GM03348 (cell line): Measurements from ENCODE around the gene MRPS25.
A peak's percentile ranks its signal among the peaks of the same experiment; 100 is the strongest.

Experiments
- DNase-seq: peaks from one replicate; pipeline ENCODE4 v3.0.0; 2012; ENCODE audit warnings: low spot score

The MRPS25 gene

DNA sequence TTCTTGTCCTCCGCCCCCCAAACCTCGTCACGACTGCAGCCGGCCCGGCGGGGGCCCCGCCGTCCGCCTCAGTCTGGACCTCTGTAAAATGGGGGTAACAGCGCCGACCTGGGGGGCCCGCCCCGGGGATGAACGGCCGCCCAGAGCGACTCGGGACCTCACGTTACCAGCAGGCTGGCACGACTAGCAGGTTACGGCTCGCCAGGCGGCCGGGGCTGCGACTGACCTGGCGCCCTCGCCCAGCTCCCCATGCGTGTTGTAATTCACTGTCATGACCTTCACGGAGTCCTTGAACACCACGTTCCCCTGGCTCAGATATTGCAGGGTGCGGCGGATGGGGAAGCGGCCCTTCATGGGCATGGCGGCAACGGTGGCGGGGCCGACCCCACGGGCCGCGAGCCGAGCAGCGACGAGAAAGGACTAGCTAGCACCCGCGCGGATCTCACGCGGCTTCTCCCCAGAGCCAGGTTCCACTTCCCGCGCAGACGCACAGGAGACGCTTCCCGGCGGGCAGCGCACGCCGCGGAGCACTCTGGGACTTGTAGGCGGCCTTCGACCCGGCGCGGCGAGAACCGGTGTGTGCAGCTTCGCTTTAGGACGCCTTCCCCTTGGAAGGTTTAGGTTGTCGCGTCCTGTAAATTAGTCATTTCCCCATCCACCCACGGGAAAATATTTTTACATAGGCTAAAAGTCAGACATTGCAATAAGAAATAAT, at the start of gene MRPS25:
TSS of gene MRPS25 (minus strand) at position 481 of the 715 bp plus-strand sequence. CDS start at position 360, 121 bp downstream.
- DNase-seq = peak; percentile 98

DNA sequence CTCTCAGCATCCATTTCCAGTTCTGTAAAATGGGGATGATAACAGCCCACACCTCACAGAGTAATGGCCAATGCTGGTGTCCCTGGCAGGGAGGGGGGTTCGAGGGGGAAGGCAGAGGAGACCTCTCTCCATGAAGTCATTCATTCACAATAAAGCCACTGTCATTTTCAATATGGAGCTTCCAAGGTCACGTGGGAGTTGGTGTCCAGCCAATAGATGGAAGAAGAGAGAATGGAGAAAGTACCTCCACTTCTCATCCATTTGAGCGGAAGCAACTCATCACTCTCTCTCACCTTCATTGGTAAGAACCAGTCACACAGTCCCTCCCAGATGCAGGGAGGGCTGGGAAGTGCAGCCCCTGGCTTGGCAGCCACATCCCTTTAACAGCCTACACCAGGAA, 48.8 kb upstream of the MRPS25 start:
- no peak for DNase-seq

DNA sequence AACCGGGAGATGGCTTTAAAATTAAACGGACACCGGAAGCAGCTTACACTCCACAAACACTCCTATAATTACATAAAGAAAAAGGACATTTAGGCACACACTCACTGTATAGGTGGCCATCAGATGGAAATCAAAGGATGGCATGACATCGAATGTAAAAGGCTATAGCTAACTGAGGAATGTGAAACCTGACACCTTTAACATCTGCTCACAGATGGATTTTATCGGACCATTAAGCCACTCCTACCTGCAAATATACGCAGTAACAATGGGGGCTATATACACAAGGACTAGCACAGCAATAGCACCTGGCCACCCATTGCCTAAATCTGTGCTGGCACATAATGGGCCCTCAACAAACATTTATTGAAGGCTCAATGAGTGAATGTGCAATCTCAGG, 48.4 kb upstream of the MRPS25 start:
- DNase-seq = no peak

DNA sequence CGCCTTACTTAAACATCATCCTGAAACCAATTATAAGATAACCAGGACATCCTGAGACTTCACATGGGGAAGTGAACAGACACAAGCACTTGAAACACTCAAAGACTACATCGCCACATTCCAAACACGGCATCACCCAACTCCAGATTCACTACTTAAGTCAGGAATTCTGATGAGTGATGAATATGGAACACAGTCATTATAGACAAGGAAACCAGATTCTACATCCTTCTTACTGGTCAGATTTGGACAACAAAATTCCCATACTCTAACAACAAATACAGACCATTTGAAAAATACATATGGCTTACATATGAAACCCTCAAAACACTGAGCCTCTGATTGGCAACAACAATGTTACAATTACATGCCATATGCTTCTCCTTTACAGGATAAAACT, 46.9 kb upstream of the MRPS25 start:
- DNase-seq = no peak

DNA sequence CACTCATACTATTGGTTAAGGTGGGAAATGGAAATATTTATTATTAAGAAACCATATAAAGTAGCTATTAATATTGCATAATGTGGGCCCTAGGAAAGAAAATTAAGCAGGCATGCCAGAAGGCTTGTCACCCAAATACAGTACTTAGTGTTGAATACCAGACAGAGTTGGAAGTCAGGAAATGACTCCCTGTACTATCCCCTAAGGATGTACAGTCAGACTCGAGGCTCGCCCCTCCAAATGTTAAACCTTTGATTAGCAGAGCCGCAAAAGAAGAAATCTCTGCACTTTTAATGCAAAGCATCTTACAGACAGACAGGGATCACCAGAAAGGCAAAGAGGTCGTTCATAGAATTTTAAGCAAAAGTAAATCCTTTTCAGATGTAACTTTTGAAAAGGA, 45.1 kb upstream of the MRPS25 start:
- peak; percentile 19 for DNase-seq

DNA sequence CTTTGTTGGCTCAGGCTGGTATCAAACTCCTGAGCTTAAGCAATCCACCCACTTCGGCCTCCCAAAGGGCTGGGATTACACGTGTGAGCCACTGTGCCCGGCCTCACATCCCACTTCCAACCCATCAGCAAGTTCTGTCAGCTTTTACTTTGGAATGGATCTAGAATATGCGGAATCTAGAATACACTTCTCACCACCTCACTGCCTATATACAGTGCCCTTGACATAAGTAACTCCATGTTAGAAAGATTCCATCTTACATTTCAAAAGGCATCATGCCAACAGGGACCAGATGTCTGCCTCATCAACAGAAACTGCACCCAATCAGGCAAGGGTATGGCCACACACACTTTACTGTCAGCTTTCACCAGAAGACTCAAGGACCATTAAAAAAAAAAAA, 43.8 kb upstream of the MRPS25 start:
- DNase-seq = no peak

DNA sequence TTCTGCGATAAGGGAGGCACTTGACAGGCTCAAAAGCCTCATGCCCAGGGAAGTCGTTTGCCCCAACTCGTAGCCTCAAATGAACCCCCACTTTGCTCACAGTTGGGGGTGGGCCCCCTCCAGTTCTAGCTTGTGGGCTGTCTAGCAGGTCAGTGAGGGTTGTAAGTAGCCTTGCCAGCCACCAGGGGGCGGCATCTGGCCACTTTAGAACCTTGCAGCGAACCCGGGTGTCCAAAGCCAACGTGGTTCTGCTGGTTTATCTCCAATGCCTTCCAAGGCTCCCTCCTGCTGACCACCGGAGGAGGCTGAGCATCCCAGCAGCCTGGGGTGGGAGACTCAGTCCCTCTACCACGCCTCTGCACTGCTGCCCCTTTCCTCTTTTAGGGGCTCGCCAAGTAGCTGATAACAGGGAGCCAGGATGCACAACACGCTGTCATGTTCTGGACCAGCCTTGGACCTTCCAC, 43.0 kb upstream of the MRPS25 start:
- DNase-seq = peak; percentile 91

DNA sequence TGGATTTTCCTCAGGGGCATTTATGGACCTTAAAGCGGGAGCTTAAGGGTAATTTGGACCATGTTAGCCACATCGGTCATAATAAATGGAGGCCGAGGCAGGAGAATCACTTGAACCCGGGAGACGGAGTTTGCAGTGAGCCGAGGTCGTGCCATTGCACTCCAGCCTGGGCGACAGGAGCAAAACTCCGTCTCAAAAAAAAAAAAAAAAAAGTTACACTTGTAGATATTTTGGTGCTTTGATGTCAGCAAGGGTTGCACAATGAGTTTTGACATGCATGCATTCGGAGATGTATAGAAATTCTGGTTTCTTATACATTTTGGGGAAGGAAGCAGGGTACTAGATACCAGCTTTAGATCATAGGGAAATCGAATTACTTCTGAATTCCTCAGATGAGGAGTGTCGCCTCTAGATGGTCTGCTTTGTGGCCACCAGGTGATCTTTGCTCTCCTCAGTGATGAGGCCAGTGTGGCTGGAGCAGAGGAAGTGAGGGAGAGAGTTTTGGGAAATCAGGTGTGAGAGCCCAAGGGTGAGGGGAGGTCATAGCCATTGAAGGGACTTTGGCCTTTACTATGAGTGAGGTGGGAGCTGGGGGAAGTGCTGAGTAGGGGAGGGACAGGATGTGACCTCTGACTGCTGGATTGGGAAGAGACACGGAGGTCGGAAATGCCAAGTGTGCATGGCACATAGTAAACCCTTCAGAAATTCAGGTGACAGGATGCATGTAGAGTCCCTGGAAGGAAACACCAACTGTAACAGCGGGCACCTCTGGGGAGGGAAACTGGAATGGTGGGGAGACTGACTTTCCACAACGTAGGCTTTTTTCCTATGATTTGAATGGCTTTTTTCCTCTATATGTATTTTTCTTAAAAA, 42.2 kb upstream of the MRPS25 start:
- DNase-seq = no peak

DNA sequence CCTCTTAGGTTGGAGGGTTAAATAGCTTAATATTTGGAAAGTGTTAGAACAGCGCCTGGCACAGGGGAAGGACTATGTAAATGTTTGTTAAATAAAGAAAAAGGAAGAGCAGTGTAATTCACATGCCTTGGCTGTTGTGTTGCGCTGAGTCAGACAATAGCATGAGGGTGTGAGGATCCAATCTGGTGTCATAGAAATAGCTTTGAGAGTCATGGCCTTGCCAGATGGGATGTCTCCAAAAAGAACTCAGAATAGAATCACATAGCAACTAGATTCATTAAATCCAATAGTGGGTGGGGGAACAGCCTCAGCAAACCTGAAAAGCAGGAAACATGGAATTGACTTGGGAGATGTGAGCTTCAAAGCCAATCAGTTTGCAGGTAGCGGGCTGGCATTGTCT, 37.7 kb upstream of the MRPS25 start:
- DNase-seq = peak; percentile 58

DNA sequence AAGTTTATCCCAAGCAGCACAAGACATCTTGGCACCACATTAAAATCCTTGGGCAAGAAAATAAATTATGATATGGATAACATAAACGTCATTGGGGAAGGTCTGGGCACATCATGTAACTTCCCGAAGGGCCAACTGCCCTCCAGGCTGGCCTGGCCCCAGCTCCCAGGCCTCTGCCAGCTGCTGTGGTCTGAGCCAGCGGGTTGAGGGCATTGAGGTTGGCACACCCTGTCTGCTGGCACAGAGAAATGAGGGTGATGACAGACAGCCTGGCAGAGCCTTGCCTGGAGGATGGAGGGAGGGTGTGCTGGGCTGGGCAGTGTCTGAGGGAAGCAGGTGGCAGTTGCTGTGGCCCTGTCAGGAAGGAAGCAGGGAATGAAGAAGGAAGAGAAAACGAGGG, 37.1 kb upstream of the MRPS25 start:
- DNase-seq = no peak

DNA sequence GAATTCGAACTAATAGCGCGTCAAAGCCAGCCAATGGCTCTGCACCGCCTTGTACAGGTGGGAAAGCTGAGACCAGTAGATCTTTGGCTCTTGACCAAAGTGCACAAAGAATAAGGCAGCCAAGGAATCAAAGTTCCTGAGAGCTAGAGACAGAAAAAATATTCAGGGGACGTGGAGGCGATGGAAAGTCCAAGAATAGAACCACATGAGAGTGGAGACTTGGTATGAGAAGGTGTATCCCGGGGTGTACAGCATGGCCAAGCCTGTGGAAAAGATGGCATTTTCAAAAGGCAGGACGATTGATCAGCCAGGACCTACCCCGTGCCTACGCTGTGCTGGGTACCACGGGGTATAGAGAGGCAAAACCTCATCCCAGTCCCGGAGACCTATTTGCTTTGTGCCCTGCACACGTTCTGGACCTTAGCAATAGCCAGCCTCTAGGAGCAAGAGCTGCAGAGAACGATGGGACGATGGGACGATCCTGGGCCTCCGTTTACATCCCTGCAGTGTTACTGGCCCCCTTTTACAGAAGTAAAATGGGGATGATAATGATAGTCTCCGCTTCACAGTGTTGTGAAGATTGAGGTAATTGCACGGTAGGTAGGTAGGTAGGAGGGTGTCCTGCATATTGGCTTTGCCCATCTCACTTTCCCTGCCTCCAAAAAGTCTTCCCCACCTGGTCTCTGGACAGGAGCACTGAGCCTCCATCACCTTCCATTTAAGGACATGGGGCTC, 34.4 kb upstream of the MRPS25 start:
- DNase-seq = peak; percentile 19

DNA sequence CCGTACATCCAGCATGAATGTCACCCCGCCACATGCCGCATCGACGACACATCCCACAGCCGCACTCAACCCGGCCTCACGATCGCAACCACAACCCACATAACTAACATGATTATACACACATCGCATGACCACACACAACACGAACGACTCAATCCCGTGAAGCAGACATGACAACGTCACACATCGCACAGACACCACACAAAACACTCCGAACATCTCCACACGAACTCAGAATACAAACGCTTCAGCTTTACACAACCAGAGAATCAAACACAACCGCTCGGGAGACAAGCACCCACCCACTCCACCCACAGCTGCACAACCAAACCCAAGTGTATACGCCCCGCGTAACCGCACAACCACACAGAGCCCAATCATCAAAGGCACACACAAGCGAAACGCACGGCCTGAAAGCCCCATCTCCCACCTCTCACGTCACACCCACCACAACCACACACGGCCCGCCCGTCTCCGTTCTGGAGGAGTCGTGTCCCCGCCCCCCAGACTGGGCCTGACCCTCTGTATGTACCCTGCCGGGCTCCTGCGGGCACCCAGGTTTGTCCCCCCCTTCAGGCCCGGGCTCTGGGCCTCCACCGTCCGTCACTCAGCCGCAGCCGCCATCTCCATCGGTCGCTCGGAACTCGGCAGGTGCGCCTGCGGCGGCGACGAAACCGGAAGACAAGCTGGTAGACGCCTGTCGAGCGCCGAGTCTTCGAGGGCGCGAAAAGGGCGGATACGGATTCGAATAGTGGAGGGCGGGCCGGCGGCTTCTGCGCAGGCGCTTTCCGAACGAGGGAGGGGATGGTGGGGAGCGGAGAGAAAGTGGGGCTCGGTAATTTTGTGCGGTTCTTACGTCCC, 33.6 kb upstream of the MRPS25 start, which contains the start of gene RBSN:
TSS of gene RBSN (minus strand) at position 646 of the 861 bp plus-strand sequence. CDS start 3,028 bp downstream, outside the sequence.
- peak; percentile 98 for DNase-seq

DNA sequence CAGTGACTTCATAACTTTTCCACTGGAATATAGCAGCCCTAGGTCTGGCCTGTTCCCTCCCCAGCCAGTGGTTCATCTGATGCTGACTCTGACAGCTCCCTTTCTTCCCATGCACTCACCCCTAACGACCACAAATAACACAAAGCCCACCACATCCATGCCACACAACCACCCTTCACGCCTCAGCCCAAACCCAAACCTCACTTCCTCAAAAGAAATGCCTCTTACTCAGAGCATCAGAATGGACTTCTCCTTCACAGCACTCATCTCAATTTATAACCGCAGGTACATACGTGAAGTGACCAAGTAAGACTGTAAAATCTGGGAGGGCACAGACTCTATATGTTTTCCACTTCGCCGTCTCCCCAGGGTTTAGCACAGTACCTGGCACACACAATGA, 32.8 kb upstream of the MRPS25 start:
- DNase-seq = no peak

DNA sequence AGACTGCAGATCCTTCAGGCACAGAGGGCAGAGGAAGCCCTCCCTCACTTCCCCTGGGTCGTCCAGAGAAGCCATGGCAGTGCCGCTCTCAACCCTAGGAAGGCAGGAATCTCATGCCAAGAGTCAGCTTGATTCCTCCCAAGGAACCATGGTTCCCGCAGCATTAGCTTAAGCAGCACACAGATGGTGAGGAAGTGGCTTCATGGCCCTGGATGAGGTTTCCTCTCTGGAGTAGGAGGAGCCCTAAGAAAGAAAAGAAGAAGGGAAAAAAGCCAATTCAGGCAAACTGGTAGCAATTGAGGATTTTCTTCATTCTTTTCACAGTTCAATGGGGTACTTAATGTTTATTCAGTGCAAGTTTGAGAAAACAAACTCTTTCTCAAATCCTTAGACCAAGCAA, 30.9 kb upstream of the MRPS25 start:
- no peak for DNase-seq

DNA sequence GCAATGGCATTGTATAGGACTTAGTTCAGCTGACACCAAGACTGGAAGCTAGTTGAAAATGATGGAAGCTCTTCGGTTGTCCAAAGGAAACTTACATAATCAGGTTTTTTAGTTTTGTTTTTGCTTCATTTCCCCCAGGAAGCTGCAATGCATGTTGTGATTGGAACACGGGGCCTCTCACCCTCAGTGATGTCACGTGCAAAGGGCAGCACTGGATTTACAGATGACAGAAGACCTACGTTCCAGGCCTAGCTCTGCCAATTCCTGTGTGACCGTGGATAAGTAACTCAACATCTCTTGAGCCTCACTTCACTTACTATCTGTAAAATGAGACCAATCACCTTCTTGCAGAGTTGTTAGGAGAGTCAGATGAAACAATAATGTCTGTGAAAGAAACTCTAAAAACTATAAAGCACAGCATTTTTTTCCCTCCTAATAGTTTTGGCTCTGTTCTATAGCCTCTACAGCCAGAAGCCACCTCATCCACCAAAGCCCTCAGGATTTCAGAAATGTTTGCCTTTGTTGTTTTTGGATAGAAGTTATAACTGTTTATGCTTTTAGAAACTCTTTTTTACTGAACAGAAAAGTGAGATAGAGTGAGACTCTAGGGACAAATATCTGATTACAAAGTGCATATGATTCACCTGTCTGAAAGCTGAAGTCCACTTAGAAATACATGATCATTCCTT, 29.2 kb upstream of the MRPS25 start:
- no peak for DNase-seq

DNA sequence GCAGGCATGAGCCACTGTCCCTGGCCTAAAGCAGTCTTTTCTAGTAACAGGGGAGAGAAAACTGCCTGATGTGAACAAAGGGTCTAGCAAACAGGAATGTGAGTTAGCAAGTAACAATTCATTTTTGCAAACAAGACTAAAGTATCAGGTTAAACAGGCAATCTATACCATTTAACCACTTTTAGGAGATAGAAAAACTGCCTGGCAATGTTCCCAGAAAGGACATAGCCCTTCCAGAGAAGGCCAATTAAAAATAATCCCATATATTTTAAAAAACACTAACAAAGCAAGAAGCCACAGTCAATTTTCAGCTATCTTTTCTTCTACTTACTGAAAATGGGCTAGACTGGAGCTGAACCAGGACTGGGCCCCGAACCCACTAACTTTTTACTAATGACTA, 27.6 kb upstream of the MRPS25 start:
- DNase-seq = no peak

DNA sequence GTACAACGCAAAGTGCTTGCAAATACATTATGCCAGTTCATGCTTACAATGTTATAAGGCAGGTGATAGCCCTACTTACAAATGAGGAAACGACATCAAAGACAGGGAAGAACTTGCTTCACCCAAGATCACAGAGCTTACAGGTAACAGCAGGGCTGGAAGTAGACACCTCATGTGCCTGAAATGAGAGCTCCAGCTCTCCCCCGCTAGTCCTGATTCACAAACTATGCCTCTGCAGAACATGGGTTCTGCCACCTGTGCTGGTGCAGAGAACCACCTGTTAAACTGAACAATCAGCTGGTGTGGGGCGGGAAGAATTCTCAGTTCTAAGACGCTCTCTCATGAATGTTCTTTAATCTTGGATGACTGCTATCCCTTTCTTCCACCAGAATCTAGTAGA, 26.5 kb upstream of the MRPS25 start:
- no peak for DNase-seq

DNA sequence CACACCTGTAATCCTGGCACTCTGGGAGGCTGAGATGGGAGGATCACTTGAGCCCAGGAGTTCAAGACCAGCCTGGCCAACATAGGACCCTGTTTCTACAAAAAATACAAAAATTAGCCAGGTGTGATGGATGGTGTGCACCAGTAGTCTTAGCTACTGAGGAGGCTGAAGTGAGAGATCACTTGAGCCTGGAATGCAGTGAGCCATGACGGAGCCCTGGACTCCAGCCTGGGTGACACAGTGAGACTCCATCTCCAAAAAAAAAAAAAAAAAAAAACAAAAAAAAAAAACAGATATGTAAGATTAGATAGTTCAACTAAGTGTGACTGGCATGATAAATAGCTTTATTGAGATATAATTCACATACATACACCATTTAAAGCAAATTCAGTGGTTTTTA, 24.1 kb upstream of the MRPS25 start:
- DNase-seq = no peak

DNA sequence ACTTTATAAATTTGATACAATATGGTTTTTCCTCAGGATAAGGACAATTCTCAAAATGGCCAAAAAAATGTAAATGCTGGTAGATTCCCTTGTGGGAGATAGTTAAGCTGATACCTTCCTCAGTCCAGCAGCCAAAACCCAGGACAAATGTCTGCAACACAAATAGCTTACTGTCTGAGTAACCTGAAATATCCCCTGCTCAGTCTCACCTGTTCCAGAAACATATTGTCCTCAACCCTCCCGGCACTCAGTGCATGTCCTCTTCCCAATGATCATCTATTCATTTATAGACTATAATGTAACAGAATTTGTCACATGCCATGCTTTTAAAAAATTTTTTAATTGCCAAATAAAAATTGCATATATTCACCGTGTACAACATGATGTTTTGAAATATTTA, 21.6 kb upstream of the MRPS25 start:
- no peak for DNase-seq

DNA sequence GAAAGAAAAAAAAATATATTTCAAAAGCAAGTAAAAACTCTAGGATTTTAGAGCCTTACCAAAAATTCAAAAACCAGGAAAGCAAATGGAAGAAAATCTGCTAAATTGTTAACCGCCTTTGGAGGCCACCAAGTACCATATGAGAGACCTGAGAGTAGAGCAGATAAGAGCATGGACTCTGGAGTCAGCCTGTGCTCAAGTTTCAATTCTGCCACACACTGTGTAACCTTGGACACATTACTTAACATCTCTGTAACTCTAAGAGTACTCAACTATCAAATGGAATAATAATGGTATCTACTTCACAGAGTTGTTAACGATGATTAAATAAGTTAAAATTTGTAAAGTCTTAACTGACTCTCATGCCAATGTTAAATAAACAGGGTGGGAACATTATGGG, 21.1 kb upstream of the MRPS25 start:
- DNase-seq = no peak

DNA sequence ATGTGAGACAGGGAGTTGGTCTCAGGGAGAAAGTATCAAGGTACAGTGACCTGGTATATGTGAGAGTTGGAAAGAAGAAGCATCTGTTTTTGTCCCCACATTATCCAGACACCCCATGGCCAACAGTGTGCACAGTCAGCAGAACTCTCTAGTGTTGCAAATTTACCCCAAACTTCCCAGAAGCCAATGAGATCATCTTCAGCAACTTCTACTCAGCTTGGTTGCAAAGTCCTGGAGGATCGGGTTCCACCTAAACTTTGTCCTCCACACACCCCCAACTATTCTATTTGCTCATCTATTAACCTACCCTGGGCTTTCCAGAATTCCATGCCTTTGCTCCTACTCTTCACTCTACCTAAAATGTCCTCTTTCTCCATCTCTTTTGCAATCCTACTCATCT, 18.1 kb upstream of the MRPS25 start:
- DNase-seq = no peak
